K562 (cell line): ENCODE results near the gene VSIG10L. TPM values are rescaled to one million over a fixed set of nuclear protein-coding genes. Genes with fewer than 3 reads are reported as not detected.
A peak's percentile ranks its signal among the peaks of the same experiment; 100 is the strongest.

Experiments
- ARID4B ChIP-seq: sonication (generic); formaldehyde crosslinking; IDR thresholded peaks from 2 replicates; pipeline ENCODE4 v1.8.0; 2022; ENCODE audit warnings: mild to moderate bottlenecking, missing genetic modification reagents
- GABPA ChIP-seq: fragments of 200-800 bp; sonication (Bioruptor generic); conservative IDR thresholded peaks from 2 replicates; pipeline ENCODE4 v1.6.1; 2016; ENCODE audit warnings: low read depth, missing genetic modification characterization, missing compliant biosample characterization
- GABPB1 ChIP-seq: sonication (generic); formaldehyde crosslinking; IDR thresholded peaks from 2 replicates; pipeline ENCODE4 v1.8.0; 2022; ENCODE audit warnings: mild to moderate bottlenecking, missing genetic modification reagents
- KLF6 ChIP-seq: fragments of 250-450 bp; sonication (Bioruptor Pico); IDR thresholded peaks from 2 replicates; pipeline ENCODE4 v1.4.0; 2020; ENCODE audit warnings: mild to moderate bottlenecking, moderate library complexity, borderline replicate concordance
- MITF ChIP-seq: IDR thresholded peaks from 2 replicates; pipeline ENCODE4 v1.6.1; 2014; ENCODE audit warnings: antibody characterized with exemption
- MTA3 ChIP-seq: fragments of 450-650 bp; formaldehyde crosslinking; IDR thresholded peaks from 2 replicates; pipeline ENCODE4 v1.6.1; 2017; ENCODE audit warnings: mild to moderate bottlenecking, borderline replicate concordance
- MYNN ChIP-seq, 2 experiments: sonication (generic); formaldehyde crosslinking in 1 of 2; IDR thresholded peaks; 2 replicates each; pipeline versions ENCODE4 v1.5.0 to v1.6.1; 2016 to 2020; ENCODE audit warnings: antibody characterized with exemption in 1 of 2, missing genetic modification reagents in 1 of 2
- RNF2 ChIP-seq: sonication (generic); IDR thresholded peaks from 2 replicates; pipeline ENCODE4 v1.6.1; 2016
- SNRNP70 ChIP-seq: fragments of 200-400 bp; formaldehyde crosslinking; optimal IDR thresholded peaks from 2 replicates; pipeline ENCODE3; 2017; ENCODE audit warnings: low read depth, low read length
- SOX6 ChIP-seq: fragments of 450-650 bp; IDR thresholded peaks from 2 replicates; pipeline ENCODE4 v1.6.1; 2014; ENCODE audit warnings: mild to moderate bottlenecking
- SUPT5H ChIP-seq: fragments of 450-650 bp; IDR thresholded peaks from 2 replicates; pipeline ENCODE4 v1.6.1; 2016
- U2AF1 ChIP-seq: fragments of 200-400 bp; formaldehyde crosslinking; optimal IDR thresholded peaks from 2 replicates; pipeline ENCODE3; 2017; ENCODE audit warnings: mild to moderate bottlenecking, low read depth, low read length, moderate library complexity
- ZKSCAN1 ChIP-seq: fragments of 150-350 bp; IDR thresholded peaks from 2 replicates; pipeline ENCODE4 v1.6.1; 2016; ENCODE audit warnings: low read depth, low read length
- polyA plus RNA-seq, 8 experiments: library from polyadenylated mRNA; depleted of rRNA in 4 of 8; stranded (reverse) in 5 of 8; unstranded in 3 of 8; fragments of >200 nt; fragmentation: Nextera tagmentation in 2 of 8; fragmentation: Illumina TruSeq in 1 of 8; extraction: Ambion mirVana in 2 of 8; extraction: Trizol in 1 of 8; gene quantifications; 2 replicates each; pipeline versions ENCODE4 v1.2.1 to v1.2.3, GENCODE V29; 2011 to 2014; ENCODE audit warnings: inconsistent platforms in 1 of 8, missing spikeins in 1 of 8
- total RNA-seq, 7 experiments: library from RNA; depleted of rRNA in 6 of 7; stranded (reverse); fragments of >200 nt in 6 of 7; fragmentation: Illumina TruSeq in 2 of 7; extraction: Trizol in 2 of 7; gene quantifications; 2 replicates each; pipeline versions ENCODE4 v1.2.1 to v1.2.3, GENCODE V29; 2011 to 2021; ENCODE audit warnings: low replicate concordance in 1 of 7
- TF ChIP-seq, protein P1 (sequence below): fragments of 250-450 bp; sonication (Bioruptor Pico); IDR thresholded peaks from 2 replicates; pipeline ENCODE4 v1.4.0; 2020
- TF ChIP-seq, protein P2 (sequence below): sonication (generic); formaldehyde crosslinking; IDR thresholded peaks from 2 replicates; pipeline ENCODE4 v1.8.0; 2022; ENCODE audit warnings: mild to moderate bottlenecking, missing genetic modification reagents, borderline replicate concordance
- TF ChIP-seq, protein P3 (sequence below), 2 experiments: fragments of 200-800 bp in 1 of 2; sonication (Bioruptor generic) in 1 of 2; sonication (generic) in 1 of 2; formaldehyde crosslinking in 1 of 2; IDR thresholded peaks in 1 of 2; conservative IDR thresholded peaks in 1 of 2; 2 replicates each; pipeline versions ENCODE4 v1.5.0 to v1.6.1; 2016 to 2020; ENCODE audit warnings: missing compliant biosample characterization in 1 of 2, missing genetic modification characterization in 1 of 2, missing genetic modification reagents in 1 of 2

VSIG10L gene
- total and polyA plus RNA-seq, 9 of the 15 experiments (the other 6 are each of a cell fraction or from before 2014, with no cell fraction given) = 1.1 to 7.6 (median 2.2) TPM

GRCh38 chr19:51367565-51368365 is 25.8 kb upstream of the VSIG10L start (continued):
- TF ChIP-seq, protein P1, sequence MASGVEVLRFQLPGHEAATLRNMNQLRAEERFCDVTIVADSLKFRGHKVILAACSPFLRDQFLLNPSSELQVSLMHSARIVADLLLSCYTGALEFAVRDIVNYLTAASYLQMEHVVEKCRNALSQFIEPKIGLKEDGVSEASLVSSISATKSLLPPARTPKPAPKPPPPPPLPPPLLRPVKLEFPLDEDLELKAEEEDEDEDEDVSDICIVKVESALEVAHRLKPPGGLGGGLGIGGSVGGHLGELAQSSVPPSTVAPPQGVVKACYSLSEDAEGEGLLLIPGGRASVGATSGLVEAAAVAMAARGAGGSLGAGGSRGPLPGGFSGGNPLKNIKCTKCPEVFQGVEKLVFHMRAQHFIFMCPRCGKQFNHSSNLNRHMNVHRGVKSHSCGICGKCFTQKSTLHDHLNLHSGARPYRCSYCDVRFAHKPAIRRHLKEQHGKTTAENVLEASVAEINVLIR = no peak
- TF ChIP-seq RNF2 (peak; percentile 58; the same call in 1 of the 2 replicates), MITF (no peak), ARID4B (CRISPR knock-in tag) (peak; percentile 76), MYNN (IDR thresholded peaks at IDR 0.05) (peak; percentile 8; the same call in 1 of the 2 replicates), MYNN (CRISPR knock-in tag; IDR thresholded peaks at IDR 0.05) (no peak), KLF6 (CRISPR knock-in tag) (peak; percentile 59; the same call in 1 of the 2 replicates), U2AF1 (peak; percentile 69), ZKSCAN1 (peak; percentile 50; the same call in 1 of the 2 replicates), GABPB1 (CRISPR knock-in tag) (peak; percentile 88), SOX6 (peak; percentile 11; the same call in 1 of the 2 replicates), GABPA (tag) (peak; percentile 87), SNRNP70 (no peak), SUPT5H (peak; percentile 86), MTA3 (peak; percentile 71)
- TF ChIP-seq, protein P2, sequence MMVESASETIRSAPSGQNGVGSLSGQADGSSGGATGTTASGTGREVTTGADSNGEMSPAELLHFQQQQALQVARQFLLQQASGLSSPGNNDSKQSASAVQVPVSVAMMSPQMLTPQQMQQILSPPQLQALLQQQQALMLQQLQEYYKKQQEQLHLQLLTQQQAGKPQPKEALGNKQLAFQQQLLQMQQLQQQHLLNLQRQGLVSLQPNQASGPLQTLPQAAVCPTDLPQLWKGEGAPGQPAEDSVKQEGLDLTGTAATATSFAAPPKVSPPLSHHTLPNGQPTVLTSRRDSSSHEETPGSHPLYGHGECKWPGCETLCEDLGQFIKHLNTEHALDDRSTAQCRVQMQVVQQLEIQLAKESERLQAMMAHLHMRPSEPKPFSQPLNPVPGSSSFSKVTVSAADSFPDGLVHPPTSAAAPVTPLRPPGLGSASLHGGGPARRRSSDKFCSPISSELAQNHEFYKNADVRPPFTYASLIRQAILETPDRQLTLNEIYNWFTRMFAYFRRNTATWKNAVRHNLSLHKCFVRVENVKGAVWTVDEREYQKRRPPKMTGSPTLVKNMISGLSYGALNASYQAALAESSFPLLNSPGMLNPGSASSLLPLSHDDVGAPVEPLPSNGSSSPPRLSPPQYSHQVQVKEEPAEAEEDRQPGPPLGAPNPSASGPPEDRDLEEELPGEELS (CRISPR knock-in tag) = 0 out of 2 replicates have a peak, but pooled peaks have one; percentile 20
- TF ChIP-seq, protein P3, sequence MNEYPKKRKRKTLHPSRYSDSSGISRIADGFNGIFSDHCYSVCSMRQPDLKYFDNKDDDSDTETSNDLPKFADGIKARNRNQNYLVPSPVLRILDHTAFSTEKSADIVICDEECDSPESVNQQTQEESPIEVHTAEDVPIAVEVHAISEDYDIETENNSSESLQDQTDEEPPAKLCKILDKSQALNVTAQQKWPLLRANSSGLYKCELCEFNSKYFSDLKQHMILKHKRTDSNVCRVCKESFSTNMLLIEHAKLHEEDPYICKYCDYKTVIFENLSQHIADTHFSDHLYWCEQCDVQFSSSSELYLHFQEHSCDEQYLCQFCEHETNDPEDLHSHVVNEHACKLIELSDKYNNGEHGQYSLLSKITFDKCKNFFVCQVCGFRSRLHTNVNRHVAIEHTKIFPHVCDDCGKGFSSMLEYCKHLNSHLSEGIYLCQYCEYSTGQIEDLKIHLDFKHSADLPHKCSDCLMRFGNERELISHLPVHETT (CRISPR knock-in tag; conservative IDR thresholded peaks at IDR 0.05 in 1 of 2, IDR thresholded peaks at IDR 0.05 in 1 of 2) = peak in 1 of 2 experiments; percentile 73; a peak in 2 of 4 replicates
